ENCODE results near the gene TMEM141.
"Not testable (repeated sequence)": the region's sequence is repeated elsewhere in the genome, so short reads cannot be mapped to it uniquely, and the experiment has no call there.

TMEM141 gene

GRCh38 chr9:136796238-136796774 lies 5.2 kb downstream of the TMEM141 start, which contains the start of gene CCDC183:
CCDC183 (plus strand) TSS chr9:136796338; CDS start chr9:136796398, 60 bp downstream.
- no peak for DNase-seq (ENCODE audit: extremely low read depth, low read depth)
- no peak for TF ChIP-seq CTCF (IDR thresholded peaks at IDR 0.05; ENCODE audit: low read depth, low read length)

- not testable (repeated sequence) for DNase-seq (ENCODE audit: extremely low read depth, low read depth)
These were observed 5.7 kb downstream of the TMEM141 start for GRCh38 chr9:136796775-136797347.

DNA sequence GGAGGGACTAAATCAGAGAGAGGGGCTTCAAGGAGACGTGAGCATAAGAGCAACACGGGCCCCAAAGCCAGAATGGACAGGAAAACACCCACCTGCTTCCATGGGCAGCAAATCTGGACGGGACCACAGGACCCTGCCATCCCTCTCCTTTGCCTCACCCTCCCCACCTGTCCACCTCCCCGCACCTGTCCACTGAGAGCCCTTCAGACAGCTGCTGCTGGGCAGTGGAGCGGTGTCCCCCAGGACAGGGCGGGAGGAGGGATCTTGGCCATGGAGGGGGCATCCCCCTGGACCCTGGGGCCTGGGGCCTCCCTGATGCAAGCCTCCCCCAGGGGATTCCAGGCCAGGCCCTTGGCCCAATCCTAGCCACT lies 7.5 kb downstream of the TMEM141 start:
- no peak for DNase-seq (ENCODE audit: extremely low read depth, low read depth)
- TF ChIP-seq CTCF (IDR thresholded peaks at IDR 0.05; ENCODE audit: low read depth, low read length), result no peak

- no peak for DNase-seq (ENCODE audit: extremely low read depth, low read depth)
These were observed 8.1 kb downstream of the TMEM141 start for GRCh38 chr9:136799079-136799853.

DNA sequence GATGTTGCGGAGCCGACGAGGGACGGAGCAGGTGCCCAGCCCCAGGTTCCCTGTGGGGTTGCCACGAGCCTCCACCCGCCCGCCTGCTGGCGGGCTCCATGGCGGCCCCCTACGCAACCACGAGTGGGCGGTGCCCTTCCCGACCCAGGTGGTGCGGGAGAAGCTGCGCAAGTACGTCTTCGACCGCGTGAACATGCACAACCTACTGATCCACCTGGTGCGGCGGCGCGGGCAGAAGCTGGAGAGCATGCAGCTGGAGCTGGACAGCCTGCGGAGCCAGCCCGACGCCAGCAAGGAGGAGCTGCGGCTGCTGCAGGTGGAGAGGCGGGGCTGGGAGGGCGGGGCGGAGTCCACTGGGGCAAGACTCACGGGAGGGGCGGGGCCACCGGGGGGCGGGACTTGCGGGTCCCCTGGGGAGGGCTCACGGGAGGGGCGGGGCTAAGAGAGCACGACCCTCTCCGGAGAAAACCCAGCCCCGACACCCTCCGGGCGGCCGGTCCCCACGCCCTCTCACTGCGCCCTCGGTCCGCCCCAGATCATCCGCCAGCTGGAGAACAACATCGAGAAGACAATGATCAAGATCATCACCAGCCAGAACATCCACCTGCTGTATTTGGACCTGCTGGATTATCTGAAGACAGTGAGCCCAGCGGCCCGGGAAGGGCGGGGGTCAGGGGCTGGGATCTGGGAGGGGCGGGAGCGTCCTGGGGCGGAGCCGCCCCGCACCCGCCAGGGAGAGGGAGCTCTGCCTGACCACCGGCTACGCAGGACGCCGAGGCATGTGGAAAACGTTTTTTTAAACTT lies 8.9 kb downstream of the TMEM141 start:
- DNase-seq (ENCODE audit: extremely low read depth, low read depth), result no peak
- no peak for TF ChIP-seq CTCF (IDR thresholded peaks at IDR 0.05; ENCODE audit: low read depth, low read length)

More at GRCh38 chr9:136799079-136799853, 8.1 kb downstream of the TMEM141 start:
- TF ChIP-seq CTCF (IDR thresholded peaks at IDR 0.05; ENCODE audit: low read depth, low read length), result no peak

- no peak for TF ChIP-seq CTCF (IDR thresholded peaks at IDR 0.05; ENCODE audit: low read depth, low read length)
- no peak for DNase-seq (ENCODE audit: extremely low read depth, low read depth)
These were observed 11.2 kb downstream of the TMEM141 start for GRCh38 chr9:136802321-136802720.

DNA sequence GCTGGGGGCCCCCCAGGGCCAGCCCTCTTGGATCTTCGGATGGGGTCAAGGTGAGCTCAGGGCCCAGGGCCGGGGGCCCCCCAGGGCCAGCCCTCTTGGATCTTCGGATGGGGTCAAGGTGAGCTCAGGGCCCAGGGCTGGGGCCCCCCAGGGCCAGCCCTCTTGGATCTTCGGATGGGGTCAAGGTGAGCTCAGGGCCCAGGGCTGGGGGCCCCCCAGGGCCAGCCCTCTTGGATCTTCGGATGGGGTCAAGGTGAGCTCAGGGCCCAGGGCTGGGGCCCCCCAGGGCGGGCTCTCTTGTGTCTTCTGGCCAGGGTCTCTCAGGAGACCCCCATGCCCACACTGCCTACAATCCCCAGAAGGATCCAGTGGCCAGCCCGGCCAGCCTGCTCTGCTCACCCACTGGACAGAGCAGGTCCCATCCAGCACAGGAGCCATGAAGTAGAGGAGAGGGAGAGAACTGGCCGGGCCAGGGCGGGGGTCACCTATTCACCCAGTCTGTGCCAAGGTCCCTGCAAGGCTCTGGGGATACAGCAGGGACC lies 11.9 kb downstream of the TMEM141 start:
- DNase-seq (ENCODE audit: extremely low read depth, low read depth), result not testable (repeated sequence)
